ENCODE results near the gene LEPR.

The LEPR gene

DNA sequence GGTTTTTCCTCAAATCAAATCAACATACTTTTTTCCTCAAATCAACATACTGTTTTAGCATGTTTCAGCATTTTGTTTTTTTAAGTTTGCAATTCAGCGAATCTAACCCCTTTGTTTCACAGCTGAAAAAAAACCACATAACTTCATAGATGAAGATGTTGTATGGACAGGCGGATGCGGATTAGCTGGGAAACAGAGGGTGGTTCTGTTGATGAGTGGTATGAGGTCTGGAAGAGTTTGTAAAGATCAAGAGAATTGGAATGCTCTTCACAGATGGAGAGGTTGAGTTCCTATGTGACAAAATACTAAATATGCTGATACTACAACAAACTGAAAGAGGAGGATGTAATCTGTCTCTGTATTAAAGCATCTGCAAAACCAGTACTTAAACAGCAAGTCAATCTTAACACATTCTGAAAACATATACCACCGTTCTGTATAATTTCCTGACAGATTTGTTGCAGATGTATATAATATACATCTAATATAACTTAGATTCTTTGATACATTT is 10.6 kb upstream of the LEPR start:
- no peak for DNase-seq (ENCODE audit: low spot score)

DNA sequence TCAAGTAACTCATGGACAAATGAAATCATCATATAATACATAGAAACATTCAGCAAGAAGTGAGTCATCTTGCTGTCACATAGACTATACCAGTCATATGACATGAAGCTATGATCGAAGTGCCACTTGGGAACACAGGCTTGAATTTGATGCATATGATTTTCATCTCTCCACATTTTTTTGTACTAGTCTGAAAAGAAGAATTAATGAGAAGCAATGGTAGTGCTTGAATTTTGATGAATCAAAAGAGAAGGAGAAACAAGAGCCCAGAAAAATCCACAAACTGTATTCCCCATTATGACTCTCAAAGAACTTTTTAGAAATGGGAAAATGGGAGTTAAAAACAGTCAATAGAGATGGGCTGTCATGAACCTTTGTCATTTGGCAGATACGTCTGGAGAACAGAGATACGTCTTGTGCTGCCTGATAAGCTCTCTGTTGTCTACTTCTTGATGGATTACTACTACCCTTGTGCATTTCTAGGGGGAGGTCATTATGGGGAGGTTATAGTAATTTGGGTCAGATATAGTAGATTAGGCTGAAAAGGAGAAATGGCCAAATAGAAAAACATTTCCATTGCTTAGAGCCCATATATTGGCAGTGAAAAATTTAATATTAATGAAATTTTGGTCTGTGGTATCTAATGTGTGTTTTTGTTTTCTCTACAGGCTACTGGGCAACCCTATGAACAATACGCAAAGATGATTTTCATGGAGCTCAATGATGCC is 8.0 kb upstream of the LEPR start:
- no peak for DNase-seq (ENCODE audit: low spot score)

DNA sequence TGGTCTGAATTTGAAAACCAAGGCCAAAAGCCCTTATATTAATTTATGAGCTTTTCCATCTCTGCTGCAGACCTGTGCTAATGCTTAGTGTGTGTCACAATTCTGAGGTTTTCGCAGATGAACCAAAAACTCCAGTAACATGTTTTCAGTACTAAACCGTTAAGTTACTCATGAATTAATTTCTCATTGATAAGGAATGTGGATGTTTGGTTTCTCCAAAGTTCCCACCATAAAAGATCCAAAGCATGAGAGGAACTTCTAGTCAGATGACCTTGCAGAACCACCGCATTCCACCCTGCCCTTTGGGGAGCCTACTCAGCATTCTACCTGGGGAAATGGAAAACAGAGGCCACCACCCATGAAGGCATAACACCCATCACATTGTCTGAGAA is 7.5 kb upstream of the LEPR start:
- no peak for DNase-seq (ENCODE audit: low spot score)

DNA sequence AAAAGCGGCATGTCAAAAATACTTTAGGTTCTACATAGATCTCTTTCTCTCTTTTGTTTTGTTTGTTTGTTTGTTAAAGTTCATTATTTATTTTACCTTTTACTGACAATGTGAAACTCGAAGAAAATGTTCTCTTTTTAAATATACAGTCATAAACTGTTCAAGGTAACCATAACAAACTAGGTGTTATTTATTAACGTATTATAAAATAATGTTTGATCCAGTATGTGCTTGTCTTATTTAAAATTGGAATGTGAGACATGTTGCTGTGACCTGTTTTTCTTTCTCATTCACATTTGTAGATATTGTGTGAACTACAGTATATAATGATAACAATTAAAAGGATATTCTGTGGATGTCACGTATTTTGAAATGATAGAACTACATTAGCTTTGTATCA is 5.9 kb upstream of the LEPR start:
- no peak for DNase-seq (ENCODE audit: low spot score)

DNA sequence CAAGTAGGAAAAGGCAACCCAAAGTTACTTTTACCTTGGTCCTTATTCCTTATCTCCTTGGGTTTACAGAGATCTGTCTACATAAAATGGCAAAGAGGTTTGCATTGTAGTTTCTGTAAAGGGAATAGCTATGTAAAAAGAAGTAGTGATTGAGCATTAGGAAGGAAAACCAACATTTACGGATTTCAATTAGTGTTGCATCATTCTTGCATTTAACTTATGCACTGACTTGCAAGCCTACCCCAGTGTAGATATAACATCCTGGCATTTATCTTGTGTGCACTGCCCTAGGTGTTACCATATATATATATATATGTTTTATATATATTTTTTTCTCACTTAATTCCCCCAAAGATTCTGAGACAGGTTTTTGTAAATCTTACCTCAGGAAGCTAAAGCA is 3.7 kb upstream of the LEPR start:
- no peak for DNase-seq (ENCODE audit: low spot score)

DNA sequence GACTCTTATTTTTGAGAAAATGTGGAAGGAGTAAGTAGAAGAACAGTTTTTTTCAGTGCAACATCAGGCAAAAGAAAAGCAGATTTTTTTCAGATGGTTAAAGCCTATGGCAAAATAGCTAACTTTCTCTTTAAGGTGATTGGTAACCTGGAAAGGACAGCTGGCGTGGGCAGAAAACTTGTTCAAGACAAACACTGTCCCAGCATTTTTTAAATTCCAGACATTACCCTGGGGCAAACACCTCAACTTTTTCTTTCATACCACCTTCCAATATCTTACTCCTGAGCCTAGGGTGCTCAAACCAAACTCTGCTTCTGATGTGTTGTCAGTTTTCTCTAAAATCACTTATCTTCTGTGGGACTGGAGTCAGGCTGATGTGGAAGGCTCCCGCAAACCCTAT is 2.7 kb upstream of the LEPR start:
- no peak for DNase-seq (ENCODE audit: low spot score)

DNA sequence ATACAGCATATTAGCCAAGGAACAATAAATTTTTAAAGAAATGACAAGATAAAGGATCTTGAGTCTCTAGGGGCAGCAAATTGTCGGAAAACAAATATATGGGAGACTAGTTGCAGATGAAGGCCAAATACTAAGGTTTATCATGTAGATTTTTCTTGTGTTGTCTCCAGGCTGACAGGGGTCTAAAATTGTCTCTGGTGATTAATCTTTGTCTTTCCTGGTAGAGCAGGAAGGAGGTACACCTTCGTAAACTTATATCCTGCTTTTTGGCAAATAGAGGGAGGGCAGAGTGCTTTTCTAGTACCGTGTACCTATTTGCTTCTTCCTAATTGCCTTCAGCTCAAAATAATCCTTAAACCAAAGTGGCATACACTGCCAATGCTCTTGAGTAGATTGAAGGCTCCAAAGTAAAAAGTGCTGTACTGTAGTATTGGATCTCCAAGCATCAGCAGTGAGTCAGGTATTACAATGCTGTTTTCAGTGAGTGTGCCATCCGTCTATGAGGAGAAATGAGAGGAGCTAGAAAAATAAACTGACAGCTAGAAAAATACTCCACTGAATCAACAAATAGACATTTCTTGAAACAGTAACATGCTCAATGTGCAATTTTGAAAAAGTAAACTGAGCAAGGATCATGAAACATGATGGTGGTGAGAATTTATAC is 1.8 kb upstream of the LEPR start:
- no peak for DNase-seq (ENCODE audit: low spot score)

DNA sequence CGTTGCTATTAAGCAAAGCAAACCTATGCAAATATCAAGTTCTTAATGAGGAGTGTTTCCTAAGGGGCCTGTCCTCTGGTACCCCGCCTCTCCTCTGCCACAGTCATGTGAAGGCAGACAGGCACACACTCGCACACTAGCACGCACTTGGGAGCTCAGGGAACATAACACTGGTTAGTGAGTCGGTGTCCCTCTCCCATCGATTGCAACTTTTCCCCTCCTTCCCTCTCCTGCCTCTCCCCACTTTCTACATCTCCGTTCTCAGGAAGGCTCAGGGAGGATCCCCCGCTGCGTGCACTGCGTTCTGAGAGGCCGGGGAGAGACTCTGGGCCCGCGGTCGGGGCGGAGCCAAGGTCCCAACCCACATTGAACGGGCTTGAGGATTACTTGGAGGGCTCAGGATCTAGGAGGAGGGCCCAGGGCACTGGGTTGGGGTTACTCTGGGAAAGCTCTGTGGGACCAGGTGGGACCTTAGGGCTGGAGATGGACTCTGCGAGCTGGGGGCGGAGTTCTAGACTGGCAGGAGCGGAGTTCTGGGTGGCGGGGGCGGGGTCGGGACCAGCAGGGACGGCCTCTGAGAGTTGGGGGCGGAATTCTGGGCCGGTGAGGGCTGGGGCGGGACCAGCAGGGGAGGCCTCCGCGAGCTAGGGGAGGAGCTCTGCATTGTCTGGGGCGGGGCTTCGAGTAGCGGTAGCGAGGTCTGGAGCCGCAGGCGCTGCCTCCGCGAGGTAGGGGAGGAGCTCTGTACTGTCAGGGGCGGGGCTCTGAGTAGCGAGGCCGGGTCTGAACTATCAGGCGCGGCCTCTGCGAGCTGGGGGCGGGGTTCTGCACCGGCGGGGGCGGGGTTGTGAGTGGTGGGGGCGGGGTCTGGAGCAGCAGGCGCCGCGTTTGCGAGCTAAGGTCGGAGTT is 533 bp upstream of the LEPR start:
- DNase-seq (ENCODE audit: low spot score), result peak; percentile 95

DNA sequence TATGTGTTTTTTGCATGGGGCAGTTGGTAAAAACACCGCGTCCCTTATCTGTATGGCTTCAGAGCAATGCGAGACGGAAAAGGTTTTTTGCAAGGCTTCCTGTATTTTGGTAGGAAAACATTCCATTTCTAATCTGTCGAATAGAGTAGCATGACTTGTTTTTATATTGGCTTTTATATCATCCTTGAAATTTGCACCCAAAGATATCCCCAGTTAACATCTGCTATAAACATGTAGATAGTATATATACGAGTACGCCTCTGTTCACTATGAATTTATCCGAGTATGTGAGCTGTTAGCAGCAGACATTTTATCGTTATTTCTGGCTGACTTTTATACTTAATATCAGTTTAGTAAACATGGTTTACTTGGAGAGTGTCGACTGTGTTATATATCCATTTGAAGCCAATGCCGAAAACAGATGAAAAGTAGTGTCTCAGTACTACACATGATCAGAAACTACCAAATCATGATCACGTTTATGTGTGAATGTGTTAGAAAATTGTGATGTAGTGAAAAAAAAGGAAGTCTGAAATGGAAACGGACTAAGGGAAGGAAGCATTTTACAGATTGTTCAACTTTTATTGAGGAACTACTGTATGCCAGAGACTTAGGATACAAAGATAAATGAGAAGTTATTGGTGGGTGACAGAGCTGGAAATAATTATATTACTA is 1.0 kb downstream of the LEPR start:
- peak; percentile 54 for DNase-seq (ENCODE audit: low spot score)

DNA sequence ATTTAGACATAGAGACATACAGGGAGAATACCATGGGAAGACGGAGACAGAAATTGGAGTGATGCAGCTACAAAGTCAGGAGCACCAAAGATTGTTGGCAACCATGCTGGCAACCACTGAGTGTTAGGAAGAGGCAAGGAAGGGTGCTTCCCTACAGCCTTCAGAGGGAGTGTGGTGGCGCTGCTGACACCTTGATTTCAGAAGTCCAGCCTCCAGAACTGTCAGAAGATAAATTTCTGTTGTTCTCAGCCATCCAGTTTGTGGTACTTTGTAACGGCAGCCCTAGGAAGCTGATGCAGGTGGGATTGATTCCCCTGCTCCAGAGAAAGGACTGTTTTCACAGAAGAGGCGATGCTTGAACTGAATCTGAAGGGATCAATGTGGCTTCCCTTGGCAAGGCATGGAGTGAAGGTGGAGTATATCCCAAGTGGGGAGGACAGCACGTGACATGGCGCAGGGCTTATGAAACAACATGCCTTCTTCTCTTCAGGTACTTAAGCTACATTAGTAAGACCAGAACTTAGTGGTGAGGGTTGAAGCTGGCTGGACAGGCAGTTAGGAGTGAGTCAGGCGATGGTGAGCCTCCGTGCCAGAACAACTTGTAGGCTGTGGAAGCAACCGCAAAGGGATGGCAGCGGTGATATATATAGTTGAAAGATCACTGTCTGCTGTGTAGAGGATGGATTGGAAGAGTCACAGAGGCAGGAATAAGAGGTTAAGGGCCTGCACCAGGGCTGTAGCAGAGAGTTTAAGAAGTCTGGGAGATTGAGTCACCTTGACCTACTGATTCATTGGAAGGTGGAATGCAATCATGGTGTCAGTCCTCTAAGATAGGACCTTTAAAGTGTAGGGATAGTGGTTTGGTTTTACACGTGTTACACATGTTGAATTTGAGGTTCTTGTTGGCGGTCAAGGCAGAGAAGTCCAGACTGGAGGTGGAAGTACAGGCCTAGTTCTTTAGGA is 2.1 kb downstream of the LEPR start:
- peak; percentile 59 for DNase-seq (ENCODE audit: low spot score)

DNA sequence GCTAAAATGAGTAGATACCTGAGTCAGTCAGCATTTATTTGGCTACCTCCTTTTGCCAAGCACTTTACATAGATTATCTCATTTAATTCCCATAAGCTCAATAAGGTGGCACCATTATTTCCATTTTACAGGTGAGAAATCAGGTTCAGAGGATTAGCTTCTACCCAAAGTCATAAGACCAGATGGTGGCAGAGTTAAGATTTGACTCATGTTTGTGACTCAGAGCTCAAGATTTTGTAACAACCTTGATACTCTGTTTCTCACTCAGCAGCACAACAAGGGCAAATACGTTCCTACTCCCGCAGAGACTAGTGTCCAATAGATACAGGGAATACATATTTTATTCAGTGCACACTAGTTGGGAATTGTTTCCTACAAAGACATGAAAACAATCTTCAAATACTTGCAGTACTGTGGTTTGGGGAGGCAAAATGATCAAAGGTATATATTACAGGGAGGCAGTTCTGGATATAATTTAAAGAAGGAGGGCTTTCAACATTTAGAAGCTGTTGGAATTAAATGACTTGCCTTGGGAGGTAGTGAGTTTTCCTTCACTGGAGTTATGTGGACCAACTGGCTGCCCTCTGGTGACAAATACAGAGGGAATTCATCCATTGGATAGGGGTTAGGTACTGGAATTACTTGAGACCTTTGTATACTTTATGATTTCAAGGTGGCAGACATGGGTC is 3.6 kb downstream of the LEPR start:
- DNase-seq (ENCODE audit: low spot score), result no peak

DNA sequence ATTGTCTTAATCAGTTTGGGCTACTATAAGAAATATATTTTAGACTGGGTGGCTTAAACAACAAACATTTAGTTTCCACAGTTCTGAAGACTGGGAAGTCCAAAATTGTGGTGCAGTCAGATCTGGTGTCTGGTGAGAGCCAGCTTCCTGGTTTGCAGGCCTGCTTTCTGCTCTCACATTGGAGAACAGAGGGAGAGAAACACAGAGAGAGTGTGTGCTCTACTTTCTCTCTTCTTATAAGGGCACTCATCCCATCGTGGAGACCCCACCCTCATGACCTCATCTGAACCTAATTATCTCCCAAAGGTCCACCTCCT is 4.1 kb downstream of the LEPR start:
- no peak for DNase-seq (ENCODE audit: low spot score)

DNA sequence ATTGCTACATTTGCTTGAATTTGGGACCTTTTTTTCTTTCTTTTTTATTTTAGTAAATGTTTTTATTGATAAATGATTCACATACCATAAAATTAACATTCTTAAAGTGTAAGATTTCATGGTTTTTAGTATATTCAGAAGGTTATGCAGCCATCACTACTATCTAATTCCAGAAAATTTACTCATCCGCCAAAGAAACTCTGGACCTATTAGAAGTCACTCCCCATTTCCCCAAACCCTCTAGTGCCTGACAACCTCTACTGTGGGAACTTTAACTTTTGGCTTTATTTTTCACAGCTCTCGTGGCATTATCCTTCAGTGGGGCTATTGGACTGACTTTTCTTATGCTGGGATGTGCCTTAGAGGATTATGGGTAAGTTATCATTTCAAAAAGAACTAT is 4.5 kb downstream of the LEPR start:
- no peak for DNase-seq (ENCODE audit: low spot score)

DNA sequence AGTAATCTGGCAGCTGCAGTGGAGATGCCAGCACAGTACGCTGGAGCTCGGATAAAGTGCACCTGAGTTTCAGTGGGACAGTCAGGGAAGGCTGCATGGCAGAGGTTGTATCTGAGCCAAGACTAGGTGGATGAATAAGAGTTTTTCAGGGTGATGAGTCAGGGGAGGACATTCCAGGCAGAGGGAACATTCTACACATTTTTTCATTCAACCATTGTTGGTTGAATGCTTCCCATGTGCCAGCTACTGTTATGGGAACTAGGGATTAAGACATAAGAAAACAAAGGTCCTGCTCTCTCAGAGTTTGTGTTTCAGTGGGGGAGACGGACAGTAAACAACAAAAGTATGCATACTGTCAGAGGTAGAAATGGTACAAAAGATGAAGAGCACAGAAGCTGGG is 5.2 kb downstream of the LEPR start:
- DNase-seq (ENCODE audit: low spot score), result no peak

DNA sequence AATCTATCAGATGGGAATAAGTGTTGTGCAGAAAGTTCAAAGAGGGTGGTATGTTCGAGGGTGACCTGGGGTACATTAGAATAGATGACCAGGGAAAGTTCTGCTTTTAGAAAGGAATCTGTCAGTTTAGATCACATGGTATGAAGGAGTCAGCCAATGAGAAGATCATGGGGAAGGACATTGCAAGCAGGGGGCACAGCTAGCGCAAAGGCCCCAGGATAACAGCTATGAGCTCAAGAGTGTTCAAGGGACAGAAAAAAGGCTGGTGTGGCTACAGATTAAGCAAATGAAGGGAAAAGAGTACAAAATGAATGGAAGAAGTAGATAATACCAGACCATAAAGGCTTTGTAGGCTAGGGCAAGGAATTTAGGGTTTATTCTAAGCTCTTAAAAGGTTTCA is 8.6 kb downstream of the LEPR start:
- no peak for DNase-seq (ENCODE audit: low spot score)

DNA sequence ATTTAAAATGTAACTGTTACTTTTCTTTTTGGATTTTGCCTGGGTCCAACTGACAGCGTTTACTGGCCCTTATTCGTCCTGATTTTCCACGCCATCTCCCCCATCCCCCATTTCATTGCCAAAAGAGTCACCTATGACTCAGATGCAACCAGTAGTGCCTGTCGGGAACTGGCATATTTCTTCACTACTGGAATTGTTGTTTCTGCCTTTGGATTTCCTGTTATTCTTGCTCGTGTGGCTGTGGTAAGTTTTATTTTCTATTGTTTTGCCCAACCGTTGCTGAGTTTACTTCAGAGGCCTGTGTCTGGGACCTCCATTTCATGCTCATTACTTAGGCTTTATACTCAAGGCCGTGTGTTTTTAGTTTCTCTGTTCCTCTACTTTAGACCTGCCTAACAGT is 9.3 kb downstream of the LEPR start:
- no peak for DNase-seq (ENCODE audit: low spot score)

DNA sequence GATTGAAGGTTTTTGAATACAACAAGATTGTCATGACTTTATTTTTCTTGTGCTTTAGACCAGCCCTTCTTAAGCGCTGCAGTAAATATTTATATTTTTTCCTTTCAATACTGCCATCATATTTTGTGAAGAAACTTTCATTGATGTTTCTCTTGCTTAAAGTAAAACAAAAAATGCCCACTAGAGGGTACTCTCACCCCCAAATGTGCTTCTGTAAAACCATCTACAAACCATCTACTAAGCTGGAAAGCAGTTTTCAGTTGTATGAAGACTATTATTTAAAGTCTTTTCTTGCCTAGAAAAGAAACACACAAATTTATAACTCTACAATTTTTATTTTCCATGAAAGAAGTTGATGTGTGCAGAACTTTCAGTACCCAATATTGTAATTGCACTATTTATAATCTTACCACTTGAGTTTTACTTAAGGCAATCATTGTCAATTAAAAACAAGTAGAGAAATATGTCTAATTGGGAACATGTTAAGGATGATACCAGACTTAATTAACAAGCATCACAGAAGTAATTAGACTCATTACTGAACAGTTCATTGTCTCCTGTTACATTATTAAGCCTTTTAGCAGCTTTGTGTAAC is 10.7 kb downstream of the LEPR start:
- peak; percentile 54 for DNase-seq (ENCODE audit: low spot score)

DNA sequence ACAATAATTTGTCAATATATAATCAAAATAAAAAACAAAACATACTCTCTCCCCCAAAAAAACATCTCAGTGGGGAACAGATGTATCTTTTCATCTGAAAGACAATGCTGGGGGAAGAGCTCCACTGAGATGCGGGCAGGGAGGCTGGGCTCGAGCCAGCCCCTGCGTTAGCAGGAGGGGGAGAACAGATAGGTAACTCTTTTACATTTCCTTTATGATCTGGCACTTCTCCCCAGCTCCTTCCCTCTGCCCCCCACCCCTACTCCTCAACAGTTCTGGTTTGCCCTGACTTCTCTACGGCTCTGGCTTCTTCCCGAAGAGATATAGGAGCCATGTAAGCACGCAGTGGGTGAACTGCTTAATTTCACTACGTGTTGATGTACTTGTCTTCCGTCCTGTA is 12.4 kb downstream of the LEPR start:
- DNase-seq (ENCODE audit: low spot score), result no peak

DNA sequence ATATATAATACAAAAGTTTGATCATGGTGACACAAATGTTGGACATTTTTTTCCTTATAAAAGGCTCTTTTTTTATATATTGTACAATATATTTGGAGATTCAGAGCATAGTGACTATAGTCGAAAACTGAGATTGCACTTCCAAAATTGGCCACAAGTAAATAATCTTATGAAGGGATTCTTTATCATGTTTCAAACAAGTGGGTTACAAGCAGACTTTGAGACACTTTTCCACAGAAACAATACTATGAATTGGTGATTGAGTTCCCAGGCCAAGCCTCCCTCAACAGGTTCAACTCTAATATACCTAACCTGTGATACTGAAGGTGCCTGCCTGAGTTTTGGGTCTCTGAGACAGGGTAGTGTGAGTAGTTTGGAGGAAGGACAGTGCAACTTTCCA is 13.8 kb downstream of the LEPR start:
- no peak for DNase-seq (ENCODE audit: low spot score)

DNA sequence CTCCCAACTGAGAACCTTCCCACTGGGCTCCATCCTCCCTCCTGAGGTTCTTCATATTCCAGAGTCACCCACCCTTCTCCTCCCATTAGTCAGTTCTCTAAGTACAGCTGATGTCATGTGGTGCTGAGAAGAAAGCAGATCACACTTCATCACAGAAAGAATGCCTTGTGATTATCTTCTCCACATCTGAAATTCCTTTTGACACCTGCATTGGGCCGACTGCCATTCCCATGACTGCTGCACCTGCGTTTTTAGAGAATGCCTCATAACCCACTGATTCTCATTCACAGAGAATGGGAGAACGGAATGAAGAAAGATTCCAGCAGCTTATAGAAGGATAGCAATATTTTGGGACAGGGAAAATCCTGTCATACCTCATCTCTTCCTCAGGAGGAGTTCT is 14.3 kb downstream of the LEPR start:
- no peak for DNase-seq (ENCODE audit: low spot score)

All from cerebellar cortex (tissue), 1 donor.